ENCODE data around the gene SAMM50. TPM values are rescaled to one million over a fixed set of nuclear protein-coding genes. Genes with fewer than 3 reads are reported as not detected.

The SAMM50 gene
- total and polyA plus RNA-seq, 10 of the 15 experiments (the other 5 are each of a cell fraction or from before 2014, with no cell fraction given), result 38.2 to 126 (median 62.4) TPM

- TF ChIP-seq, protein P1, sequence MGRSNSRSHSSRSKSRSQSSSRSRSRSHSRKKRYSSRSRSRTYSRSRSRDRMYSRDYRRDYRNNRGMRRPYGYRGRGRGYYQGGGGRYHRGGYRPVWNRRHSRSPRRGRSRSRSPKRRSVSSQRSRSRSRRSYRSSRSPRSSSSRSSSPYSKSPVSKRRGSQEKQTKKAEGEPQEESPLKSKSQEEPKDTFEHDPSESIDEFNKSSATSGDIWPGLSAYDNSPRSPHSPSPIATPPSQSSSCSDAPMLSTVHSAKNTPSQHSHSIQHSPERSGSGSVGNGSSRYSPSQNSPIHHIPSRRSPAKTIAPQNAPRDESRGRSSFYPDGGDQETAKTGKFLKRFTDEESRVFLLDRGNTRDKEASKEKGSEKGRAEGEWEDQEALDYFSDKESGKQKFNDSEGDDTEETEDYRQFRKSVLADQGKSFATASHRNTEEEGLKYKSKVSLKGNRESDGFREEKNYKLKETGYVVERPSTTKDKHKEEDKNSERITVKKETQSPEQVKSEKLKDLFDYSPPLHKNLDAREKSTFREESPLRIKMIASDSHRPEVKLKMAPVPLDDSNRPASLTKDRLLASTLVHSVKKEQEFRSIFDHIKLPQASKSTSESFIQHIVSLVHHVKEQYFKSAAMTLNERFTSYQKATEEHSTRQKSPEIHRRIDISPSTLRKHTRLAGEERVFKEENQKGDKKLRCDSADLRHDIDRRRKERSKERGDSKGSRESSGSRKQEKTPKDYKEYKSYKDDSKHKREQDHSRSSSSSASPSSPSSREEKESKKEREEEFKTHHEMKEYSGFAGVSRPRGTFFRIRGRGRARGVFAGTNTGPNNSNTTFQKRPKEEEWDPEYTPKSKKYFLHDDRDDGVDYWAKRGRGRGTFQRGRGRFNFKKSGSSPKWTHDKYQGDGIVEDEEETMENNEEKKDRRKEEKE (IDR thresholded peaks at IDR 0.05), result no peak
- TF ChIP-seq POLR2A (IDR thresholded peaks at IDR 0.05; ENCODE audit: low read depth, low read length) (peak; percentile 89), ZNF622 (IDR thresholded peaks at IDR 0.05) (no peak), MEF2B (IDR thresholded peaks at IDR 0.05; ENCODE audit: partially characterized antibody, poor library complexity, severe bottlenecking) (peak; percentile 50), NR2C1 (IDR thresholded peaks at IDR 0.05) (no peak), USF1 (IDR thresholded peaks at IDR 0.05; ENCODE audit: borderline replicate concordance, extremely low read length, insufficient read depth, low read depth, low read length) (peak; percentile 51), RBBP5 (conservative IDR thresholded peaks at IDR 0.05) (no peak), SREBF2 (IDR thresholded peaks at IDR 0.05; ENCODE audit: low read length) (no peak), POLR2AphosphoS5 (IDR thresholded peaks at IDR 0.05; ENCODE audit: low read length) (peak; percentile 62; the same call in 1 of the 2 replicates), SIN3A (IDR thresholded peaks at IDR 0.05; ENCODE audit: low read depth, low read length) (peak; percentile 58; the same call in 1 of the 2 replicates), CBX5 (IDR thresholded peaks at IDR 0.05; ENCODE audit: low read depth) (no peak), LARP7 (IDR thresholded peaks at IDR 0.05) (peak; percentile 76), NRF1 (conservative IDR thresholded peaks at IDR 0.05; ENCODE audit: low read depth, low read length) (no peak), ZBED1 (IDR thresholded peaks at IDR 0.05; ENCODE audit: borderline replicate concordance) (no peak), JUNB (IDR thresholded peaks at IDR 0.05) (no peak), DPF2 (IDR thresholded peaks at IDR 0.05) (peak; percentile 53), CEBPB (IDR thresholded peaks at IDR 0.05; ENCODE audit: borderline replicate concordance in 1 of 2, low read depth in 2 of 2, low read length in 2 of 2) (no peak), CREM (IDR thresholded peaks at IDR 0.05; ENCODE audit: low read depth) (no peak), FOS (IDR thresholded peaks at IDR 0.05; ENCODE audit: borderline replicate concordance, extremely low read depth, insufficient read length) (no peak)
- TF ChIP-seq, protein P2, sequence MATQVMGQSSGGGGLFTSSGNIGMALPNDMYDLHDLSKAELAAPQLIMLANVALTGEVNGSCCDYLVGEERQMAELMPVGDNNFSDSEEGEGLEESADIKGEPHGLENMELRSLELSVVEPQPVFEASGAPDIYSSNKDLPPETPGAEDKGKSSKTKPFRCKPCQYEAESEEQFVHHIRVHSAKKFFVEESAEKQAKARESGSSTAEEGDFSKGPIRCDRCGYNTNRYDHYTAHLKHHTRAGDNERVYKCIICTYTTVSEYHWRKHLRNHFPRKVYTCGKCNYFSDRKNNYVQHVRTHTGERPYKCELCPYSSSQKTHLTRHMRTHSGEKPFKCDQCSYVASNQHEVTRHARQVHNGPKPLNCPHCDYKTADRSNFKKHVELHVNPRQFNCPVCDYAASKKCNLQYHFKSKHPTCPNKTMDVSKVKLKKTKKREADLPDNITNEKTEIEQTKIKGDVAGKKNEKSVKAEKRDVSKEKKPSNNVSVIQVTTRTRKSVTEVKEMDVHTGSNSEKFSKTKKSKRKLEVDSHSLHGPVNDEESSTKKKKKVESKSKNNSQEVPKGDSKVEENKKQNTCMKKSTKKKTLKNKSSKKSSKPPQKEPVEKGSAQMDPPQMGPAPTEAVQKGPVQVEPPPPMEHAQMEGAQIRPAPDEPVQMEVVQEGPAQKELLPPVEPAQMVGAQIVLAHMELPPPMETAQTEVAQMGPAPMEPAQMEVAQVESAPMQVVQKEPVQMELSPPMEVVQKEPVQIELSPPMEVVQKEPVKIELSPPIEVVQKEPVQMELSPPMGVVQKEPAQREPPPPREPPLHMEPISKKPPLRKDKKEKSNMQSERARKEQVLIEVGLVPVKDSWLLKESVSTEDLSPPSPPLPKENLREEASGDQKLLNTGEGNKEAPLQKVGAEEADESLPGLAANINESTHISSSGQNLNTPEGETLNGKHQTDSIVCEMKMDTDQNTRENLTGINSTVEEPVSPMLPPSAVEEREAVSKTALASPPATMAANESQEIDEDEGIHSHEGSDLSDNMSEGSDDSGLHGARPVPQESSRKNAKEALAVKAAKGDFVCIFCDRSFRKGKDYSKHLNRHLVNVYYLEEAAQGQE (IDR thresholded peaks at IDR 0.05; ENCODE audit: low read depth, low read length), result no peak
- TF ChIP-seq, protein P3, sequence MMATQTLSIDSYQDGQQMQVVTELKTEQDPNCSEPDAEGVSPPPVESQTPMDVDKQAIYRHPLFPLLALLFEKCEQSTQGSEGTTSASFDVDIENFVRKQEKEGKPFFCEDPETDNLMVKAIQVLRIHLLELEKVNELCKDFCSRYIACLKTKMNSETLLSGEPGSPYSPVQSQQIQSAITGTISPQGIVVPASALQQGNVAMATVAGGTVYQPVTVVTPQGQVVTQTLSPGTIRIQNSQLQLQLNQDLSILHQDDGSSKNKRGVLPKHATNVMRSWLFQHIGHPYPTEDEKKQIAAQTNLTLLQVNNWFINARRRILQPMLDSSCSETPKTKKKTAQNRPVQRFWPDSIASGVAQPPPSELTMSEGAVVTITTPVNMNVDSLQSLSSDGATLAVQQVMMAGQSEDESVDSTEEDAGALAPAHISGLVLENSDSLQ (IDR thresholded peaks at IDR 0.05), result no peak
These were observed 68.4 kb downstream of the SAMM50 start (continued) for GRCh38 chr22:44023404-44024287.

Data from GM12878 (cell line).